Adipocyte (in vitro differentiated cells): ENCODE measurements around the gene CHD5.

Experiments used
- DNase-seq: peaks from one replicate; pipeline ENCODE4 v3.0.0-alpha.2; 2015; ENCODE audit warnings: low read depth
- H3K27me3 ChIP-seq: replicated peaks from 2 replicates; pipeline ENCODE4 v1.7.0; 2013; ENCODE audit warnings: mild to moderate bottlenecking, low read length, moderate library complexity; ENCODE audit not compliant: control insufficient read depth, insufficient read depth
- H3K36me3 ChIP-seq: 2 replicates; pipeline ENCODE4 v1.7.0; 2013; ENCODE audit warnings: low read length, mild to moderate bottlenecking, moderate library complexity; ENCODE audit not compliant: control insufficient read depth, insufficient read depth, severe bottlenecking
- H3K4me1 ChIP-seq: 2 replicates; pipeline ENCODE4 v1.7.0; 2013; ENCODE audit warnings: mild to moderate bottlenecking, low read length, moderate library complexity; ENCODE audit not compliant: control insufficient read depth, insufficient read depth
- H3K4me3 ChIP-seq: 2 replicates; pipeline ENCODE4 v1.7.0; 2013; ENCODE audit warnings: mild to moderate bottlenecking, low read length, moderate library complexity
- H3K9ac ChIP-seq: 2 replicates; pipeline ENCODE4 v1.7.0; 2013; ENCODE audit warnings: mild to moderate bottlenecking, low read length, moderate library complexity
- H3K9me3 ChIP-seq: 2 replicates; pipeline ENCODE4 v1.7.0; 2013; ENCODE audit warnings: mild to moderate bottlenecking, low read length, moderate library complexity; ENCODE audit not compliant: control insufficient read depth

Gene CHD5

GRCh38 chr1:6126521-6127067 lies 53.5 kb downstream of the CHD5 start:
- Histone ChIP-seq H3K9ac (no peak overlapping the region), H3K27me3 (peaks cover 33% of the 10 kb centered on the region), H3K4me3 (no peak overlapping the region), H3K9me3 (peaks cover 5% of the 10 kb centered on the region), H3K36me3 (no peaks in the 10 kb centered on the region), H3K4me1 (peaks cover 3% of the 10 kb centered on the region)
- DNase-seq: no peak

- Histone ChIP-seq H3K36me3 (no peaks in the 10 kb centered on the region), H3K27me3 (peaks cover 32% of the 10 kb centered on the region), H3K4me1 (peaks cover 3% of the 10 kb centered on the region), H3K4me3 (no peak overlapping the region), H3K9me3 (no peaks in the 10 kb centered on the region), H3K9ac (no peak overlapping the region)
- no peak for DNase-seq
Observed at GRCh38 chr1:6126028-6126427, 54.1 kb downstream of the CHD5 start.

GRCh38 chr1:6125366-6125765 lies 54.8 kb downstream of the CHD5 start:
- H3K36me3 ChIP-seq: no peaks in the 10 kb centered on the region
- H3K9ac ChIP-seq: no peak overlapping the region
- peaks cover 3% of the 10 kb centered on the region for H3K4me1 ChIP-seq
- no peaks in the 10 kb centered on the region for H3K9me3 ChIP-seq
- no peak for DNase-seq
- peaks cover 30% of the 10 kb centered on the region for H3K27me3 ChIP-seq
- H3K4me3 ChIP-seq: no peak overlapping the region

- no peak overlapping the region for H3K9ac ChIP-seq
- peaks cover 3% of the 10 kb centered on the region for H3K4me1 ChIP-seq
Observed at GRCh38 chr1:6124746-6125365, 55.3 kb downstream of the CHD5 start.

GRCh38 chr1:6124341-6124740 lies 55.8 kb downstream of the CHD5 start:
- Histone ChIP-seq H3K9me3 (no peaks in the 10 kb centered on the region), H3K27me3 (peaks cover 29% of the 10 kb centered on the region), H3K9ac (no peak overlapping the region), H3K36me3 (no peaks in the 10 kb centered on the region), H3K4me3 (no peak overlapping the region), H3K4me1 (peaks cover 3% of the 10 kb centered on the region)
- DNase-seq: no peak

More at GRCh38 chr1:6124746-6125365, 55.3 kb downstream of the CHD5 start:
- Histone ChIP-seq H3K4me3 (no peak overlapping the region), H3K36me3 (no peaks in the 10 kb centered on the region), H3K9me3 (no peaks in the 10 kb centered on the region), H3K27me3 (peaks cover 30% of the 10 kb centered on the region)
- no peak for DNase-seq

- Histone ChIP-seq H3K9ac (no peak overlapping the region), H3K36me3 (no peaks in the 10 kb centered on the region), H3K27me3 (peaks cover 26% of the 10 kb centered on the region), H3K9me3 (no peaks in the 10 kb centered on the region), H3K4me3 (no peak overlapping the region), H3K4me1 (peaks cover 4% of the 10 kb centered on the region)
- no peak for DNase-seq
Observed at GRCh38 chr1:6123816-6124215, 56.3 kb downstream of the CHD5 start.

GRCh38 chr1:6123083-6123482 lies 57.0 kb downstream of the CHD5 start:
- DNase-seq: no peak
- no peaks in the 10 kb centered on the region for H3K9me3 ChIP-seq
- peaks cover 9% of the 10 kb centered on the region for H3K4me1 ChIP-seq
- no peak overlapping the region for H3K9ac ChIP-seq
- no peaks in the 10 kb centered on the region for H3K36me3 ChIP-seq
- no peak overlapping the region for H3K4me3 ChIP-seq
- H3K27me3 ChIP-seq: peaks cover 18% of the 10 kb centered on the region

GRCh38 chr1:6121651-6122370 lies 58.3 kb downstream of the CHD5 start:
- H3K9ac ChIP-seq: no peak overlapping the region
- H3K27me3 ChIP-seq: peaks cover 14% of the 10 kb centered on the region
- peaks cover 6% of the 10 kb centered on the region for H3K4me1 ChIP-seq
- DNase-seq: no peak
- H3K36me3 ChIP-seq: no peaks in the 10 kb centered on the region
- H3K4me3 ChIP-seq: no peak overlapping the region
- peaks cover 10% of the 10 kb centered on the region for H3K9me3 ChIP-seq

- Histone ChIP-seq H3K9me3 (peaks cover 12% of the 10 kb centered on the region), H3K27me3 (peaks cover 10% of the 10 kb centered on the region), H3K9ac (no peak overlapping the region), H3K4me1 (peaks cover 6% of the 10 kb centered on the region), H3K36me3 (no peaks in the 10 kb centered on the region), H3K4me3 (no peak overlapping the region)
- no peak for DNase-seq
Observed at GRCh38 chr1:6121021-6121421, 59.1 kb downstream of the CHD5 start.

- peaks cover 4% of the 10 kb centered on the region for H3K27me3 ChIP-seq
- peaks cover 6% of the 10 kb centered on the region for H3K4me1 ChIP-seq
- no peaks in the 10 kb centered on the region for H3K36me3 ChIP-seq
- no peak overlapping the region for H3K9ac ChIP-seq
- no peak overlapping the region for H3K4me3 ChIP-seq
- peaks cover 17% of the 10 kb centered on the region for H3K9me3 ChIP-seq
- peak; percentile 40 for DNase-seq
Observed at GRCh38 chr1:6118415-6118814, 61.7 kb downstream of the CHD5 start.

- peaks cover 6% of the 10 kb centered on the region for H3K4me1 ChIP-seq
- H3K9ac ChIP-seq: no peak overlapping the region
- DNase-seq: no peak
- no peaks in the 10 kb centered on the region for H3K36me3 ChIP-seq
- peaks cover 17% of the 10 kb centered on the region for H3K9me3 ChIP-seq
- peaks cover 11% of the 10 kb centered on the region for H3K27me3 ChIP-seq
- no peak overlapping the region for H3K4me3 ChIP-seq
Observed at GRCh38 chr1:6117624-6118023, 62.5 kb downstream of the CHD5 start.
